Activated B cell treated with CpG ODN at 0.5 μM for 24 hours (primary cell): ENCODE data around the gene FNIP2. TPM values are rescaled to one million over a fixed set of nuclear protein-coding genes. Genes with fewer than 3 reads are reported as not detected.

Source experiments
- ATAC-seq: fragments of 200-7000 bp; cut with Tn5 transposase; one replicate; pipeline ENCODE4 v1.10.0; 2021; ENCODE audit warnings: low read depth, mild to moderate bottlenecking, moderate library complexity
- CTCF ChIA-PET: fragments of 350-600 bp; sonication (Branson Sonifier 250); formaldehyde crosslinking; loops from one replicate; lab custom pipeline; 2021; ENCODE audit warnings: antibody characterized with exemption; lab: Charles Lee
- POLR2A ChIA-PET: fragments of 350-600 bp; sonication (Branson Sonifier 250); formaldehyde crosslinking; loops from one replicate; lab custom pipeline; 2021; ENCODE audit warnings: antibody characterized with exemption; lab: Charles Lee
- DNase-seq: peaks from one replicate; pipeline ENCODE4 v3.0.0; 2022
- H3K27ac Mint-ChIP-seq: one replicate; pipeline ENCODE4 v1.8.0; 2020; ENCODE audit warnings: mixed read lengths
- H3K27me3 Mint-ChIP-seq: one replicate; pipeline ENCODE4 v1.8.0; 2021; ENCODE audit warnings: mixed read lengths
- H3K36me3 Mint-ChIP-seq: one replicate; pipeline ENCODE4 v1.8.0; 2021; ENCODE audit warnings: low read depth, mixed read lengths
- H3K4me1 Mint-ChIP-seq: one replicate; pipeline ENCODE4 v1.8.0; 2021; ENCODE audit warnings: mixed read lengths
- H3K4me3 Mint-ChIP-seq: one replicate; pipeline ENCODE4 v1.8.0; 2020; ENCODE audit warnings: mild to moderate bottlenecking, mixed read lengths
- H3K9me3 Mint-ChIP-seq: one replicate; pipeline ENCODE4 v1.8.0; 2020; ENCODE audit warnings: mixed read lengths
- CTCF ChIP-seq: fragments of 200-600 bp; IDR thresholded peaks from one replicate; pipeline ENCODE4 v1.8.0; 2022; ENCODE audit warnings: antibody characterized with exemption, mild to moderate bottlenecking
- intact Hi-C: fragments of 100-400 bp; cut with micrococcal nuclease; formaldehyde crosslinking; loops from one replicate; pipeline ENCODE4 v1.15.1; 2024
- total RNA-seq: library from RNA; stranded (reverse); gene quantifications from 2 replicates; pipeline ENCODE4 v1.2.3, GENCODE V29; 2022

FNIP2 gene
- total RNA-seq, 1 donor from 2014 or later = not detected

GRCh38 chr4:158809611-158810486 is 41.0 kb downstream of the FNIP2 start:
- Mint-ChIP-seq H3K4me3 (no peak overlapping the region), H3K4me1 (peaks cover 24% of the 10 kb centered on the region), H3K36me3 (no peaks in the 10 kb centered on the region), H3K27me3 (peaks cover 77% of the 10 kb centered on the region), H3K9me3 (peaks cover 8% of the 10 kb centered on the region), H3K27ac (no peak overlapping the region)
- DNase-seq = no peak
- peak; percentile 77 for ATAC-seq
- TF ChIP-seq CTCF = no peak
- POLR2A ChIA-PET = no interaction called here
- intact Hi-C loops = loop anchor here (2.0 kb wide), 1 partner anchor 41 kb away; the partner anchor contains the start of gene FNIP2
- CTCF ChIA-PET = no interaction called here

GRCh38 chr4:158810487-158811215 is 41.8 kb downstream of the FNIP2 start:
- ChIA-PET CTCF (no interaction called here), POLR2A (no interaction called here)
- peaks cover 8% of the 10 kb centered on the region for H3K9me3 Mint-ChIP-seq
- DNase-seq = no peak
- TF ChIP-seq CTCF = no peak
- peaks cover 24% of the 10 kb centered on the region for H3K4me1 Mint-ChIP-seq
- H3K4me3 Mint-ChIP-seq = no peak overlapping the region
- no peak overlapping the region for H3K27ac Mint-ChIP-seq
- no peaks in the 10 kb centered on the region for H3K36me3 Mint-ChIP-seq
- H3K27me3 Mint-ChIP-seq = peaks cover 79% of the 10 kb centered on the region
- no peak for ATAC-seq
- intact Hi-C loops = loop anchor here (2.0 kb wide), 1 partner anchor 42 kb away; the partner anchor contains the start of gene FNIP2

- intact Hi-C loops = loop anchor here (2.0 kb wide), 1 partner anchor 42 kb away; the partner anchor contains the start of gene FNIP2
- H3K9me3 Mint-ChIP-seq = peaks cover 8% of the 10 kb centered on the region
- ATAC-seq = no peak
- H3K27ac Mint-ChIP-seq = no peak overlapping the region
- peaks cover 24% of the 10 kb centered on the region for H3K4me1 Mint-ChIP-seq
- CTCF ChIA-PET = no interaction called here
- H3K4me3 Mint-ChIP-seq = no peak overlapping the region
- POLR2A ChIA-PET = no interaction called here
- DNase-seq = no peak
- no peaks in the 10 kb centered on the region for H3K36me3 Mint-ChIP-seq
- peaks cover 77% of the 10 kb centered on the region for H3K27me3 Mint-ChIP-seq
- no peak for TF ChIP-seq CTCF
Observed at GRCh38 chr4:158811216-158811540, 42.4 kb downstream of the FNIP2 start.

DNA sequence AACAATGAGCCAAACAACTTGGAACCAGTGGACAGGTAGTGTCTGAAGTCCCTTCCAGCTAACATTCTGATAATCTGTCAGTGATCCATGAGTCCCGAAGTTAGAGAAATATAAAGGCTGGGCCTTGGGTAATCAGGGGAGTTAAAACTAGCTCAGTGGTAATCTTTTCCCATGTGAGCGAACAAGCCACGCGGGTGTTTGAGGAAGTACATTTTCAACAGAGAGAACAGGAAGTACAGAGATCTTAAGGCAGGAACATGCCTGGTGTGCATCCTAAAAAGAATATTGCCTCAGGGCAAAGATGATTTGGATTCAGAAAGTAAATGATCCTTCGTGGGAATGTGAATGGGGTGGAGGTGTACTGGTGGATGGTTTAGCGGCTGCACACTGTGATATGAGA is 42.9 kb downstream of the FNIP2 start:
- peaks cover 8% of the 10 kb centered on the region for H3K9me3 Mint-ChIP-seq
- TF ChIP-seq CTCF = no peak
- ATAC-seq = no peak
- H3K4me3 Mint-ChIP-seq = no peak overlapping the region
- no peak for DNase-seq
- peaks cover 24% of the 10 kb centered on the region for H3K4me1 Mint-ChIP-seq
- peaks cover 78% of the 10 kb centered on the region for H3K27me3 Mint-ChIP-seq
- H3K27ac Mint-ChIP-seq = no peak overlapping the region
- CTCF ChIA-PET = no interaction called here
- intact Hi-C loops = loop anchor here (2.0 kb wide), 1 partner anchor 43 kb away; the partner anchor contains the start of gene FNIP2
- POLR2A ChIA-PET = no interaction called here
- H3K36me3 Mint-ChIP-seq = no peaks in the 10 kb centered on the region

DNA sequence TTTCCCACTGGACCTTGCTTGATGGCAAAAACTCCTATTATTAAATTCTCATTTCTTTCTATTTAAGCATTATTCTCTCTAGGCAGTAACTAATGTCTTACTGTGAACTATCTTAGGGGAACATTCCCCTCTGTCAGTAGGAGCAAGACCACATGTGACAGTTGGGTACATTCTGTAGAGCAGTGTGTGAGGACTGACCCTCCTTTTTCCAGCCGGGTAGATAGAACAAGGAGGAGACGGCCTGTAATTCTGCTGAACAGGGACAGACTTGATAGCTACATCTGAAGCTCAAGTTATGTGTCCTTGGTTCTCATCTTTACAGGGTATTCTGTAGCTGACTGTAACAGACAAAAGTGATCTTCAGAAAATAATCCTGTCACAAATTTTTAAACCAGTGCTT is 43.3 kb downstream of the FNIP2 start:
- CTCF ChIA-PET = no interaction called here
- Mint-ChIP-seq H3K36me3 (no peaks in the 10 kb centered on the region), H3K27ac (no peak overlapping the region), H3K4me3 (no peak overlapping the region), H3K9me3 (peaks cover 8% of the 10 kb centered on the region), H3K27me3 (peaks cover 79% of the 10 kb centered on the region), H3K4me1 (peaks cover 27% of the 10 kb centered on the region)
- no peak for DNase-seq
- POLR2A ChIA-PET = no interaction called here
- TF ChIP-seq CTCF = no peak
- ATAC-seq = no peak
- intact Hi-C loops = no loop called here
